Skin epidermis (tissue), 12 donors: ENCODE data around the gene KCNMB1.

Source experiments
- H3K27ac ChIP-seq, 21 experiments: fragments of 200-600 bp; sonication (generic) in 11 of 21; one replicate each; pipeline ENCODE4 v1.5.0; 2020; ENCODE audit warnings: mild to moderate bottlenecking in 3 of 21, inconsistent platforms in 2 of 21, moderate library complexity in 2 of 21
- H3K4me3 ChIP-seq, 7 experiments: fragments of 200-600 bp; sonication (generic) in 2 of 7; one replicate each; pipeline ENCODE4 v1.5.0; 2020; ENCODE audit warnings: inconsistent platforms in 2 of 7, mild to moderate bottlenecking in 2 of 7, moderate library complexity in 1 of 7

Gene KCNMB1, protein sequence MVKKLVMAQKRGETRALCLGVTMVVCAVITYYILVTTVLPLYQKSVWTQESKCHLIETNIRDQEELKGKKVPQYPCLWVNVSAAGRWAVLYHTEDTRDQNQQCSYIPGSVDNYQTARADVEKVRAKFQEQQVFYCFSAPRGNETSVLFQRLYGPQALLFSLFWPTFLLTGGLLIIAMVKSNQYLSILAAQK

GRCh38 chr5:170388818-170389549 is at the start of gene KCNMB1:
Gene KCNMB1 (minus strand): TSS chr5:170389367. CDS start chr5:170385447, 3,920 bp downstream.
- peak within 1 kb of the TSS in 18 of 21 experiments; percentile 16 to 74 (median 44) for H3K27ac ChIP-seq
- H3K4me3 ChIP-seq = peak within 1 kb of the TSS; percentile 3 to 33 (median 18)

DNA sequence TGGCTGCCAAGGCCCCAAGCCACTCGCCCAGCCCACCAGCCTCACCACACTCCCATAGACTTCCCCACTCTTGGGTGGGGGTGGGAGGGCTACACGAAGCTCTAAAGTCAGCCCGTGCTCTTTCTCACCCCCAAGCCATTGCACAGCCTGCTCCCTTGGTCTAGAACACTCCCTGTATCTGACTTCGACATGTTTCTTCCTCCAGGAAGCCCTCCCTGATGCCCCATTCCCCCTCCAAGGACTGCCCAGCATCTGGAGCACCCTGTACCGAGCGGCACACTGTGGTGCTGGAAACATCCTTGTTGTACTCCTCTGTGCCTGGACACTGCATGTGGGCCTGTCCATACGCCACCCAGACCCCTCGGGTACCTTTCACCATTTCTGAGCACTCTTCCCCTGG is 49.4 kb upstream of the KCNMB1 start:
- H3K4me3 ChIP-seq = no peak overlapping the region
- H3K27ac ChIP-seq = no peak overlapping the region

- Histone ChIP-seq H3K4me3 (no peak overlapping the region), H3K27ac (no peak overlapping the region)
Measured at GRCh38 chr5:170437621-170438375, 48.6 kb upstream of the KCNMB1 start.

GRCh38 chr5:170436335-170436734 is 47.2 kb upstream of the KCNMB1 start:
- H3K27ac ChIP-seq = no peak overlapping the region
- no peak overlapping the region for H3K4me3 ChIP-seq

GRCh38 chr5:170434966-170435605 is 45.9 kb upstream of the KCNMB1 start:
- Histone ChIP-seq H3K27ac (no peak overlapping the region), H3K4me3 (no peak overlapping the region)

DNA sequence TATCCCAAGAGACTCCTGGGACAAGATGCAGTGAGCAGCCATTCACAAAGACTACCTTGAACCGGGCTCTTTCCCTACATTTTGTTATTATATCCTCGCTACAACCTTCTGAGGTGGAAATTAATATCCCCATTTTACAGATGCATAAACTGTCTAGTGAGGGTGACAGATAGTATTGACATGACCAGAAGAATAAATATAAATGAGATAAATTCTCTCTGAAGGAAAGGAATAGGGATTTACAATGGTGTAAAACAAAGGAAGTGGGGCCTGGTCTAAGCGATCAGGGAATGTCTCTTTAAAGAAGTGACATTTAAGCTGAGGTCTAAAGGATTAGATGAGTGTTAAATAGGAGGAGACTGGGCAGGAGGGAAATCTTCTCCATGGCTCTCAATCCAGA is 43.5 kb upstream of the KCNMB1 start:
- no peak overlapping the region for H3K4me3 ChIP-seq
- H3K27ac ChIP-seq = no peak overlapping the region

DNA sequence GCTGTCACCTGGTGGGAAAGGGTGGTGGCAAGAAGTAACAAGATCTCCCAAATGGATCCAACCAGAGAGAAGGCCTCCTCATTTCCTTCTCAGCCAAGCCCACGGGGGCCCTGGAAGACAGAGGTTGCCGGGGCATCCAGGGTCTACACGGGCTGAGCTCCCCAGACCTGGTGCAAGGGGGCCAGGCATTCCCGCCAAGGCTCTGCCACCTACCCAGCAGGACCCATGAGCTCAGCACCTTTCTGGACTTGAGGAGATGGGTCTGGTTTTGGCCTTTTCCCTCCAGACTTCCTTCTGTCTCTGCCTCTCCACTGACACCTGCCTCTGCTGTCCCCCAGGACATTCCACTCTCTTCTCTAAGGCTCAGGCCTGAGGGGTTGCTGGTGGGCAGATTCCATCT is 42.4 kb upstream of the KCNMB1 start:
- Histone ChIP-seq H3K27ac (peak overlapping the region in 2 of 21 experiments; percentile 15 to 38), H3K4me3 (no peak overlapping the region)

DNA sequence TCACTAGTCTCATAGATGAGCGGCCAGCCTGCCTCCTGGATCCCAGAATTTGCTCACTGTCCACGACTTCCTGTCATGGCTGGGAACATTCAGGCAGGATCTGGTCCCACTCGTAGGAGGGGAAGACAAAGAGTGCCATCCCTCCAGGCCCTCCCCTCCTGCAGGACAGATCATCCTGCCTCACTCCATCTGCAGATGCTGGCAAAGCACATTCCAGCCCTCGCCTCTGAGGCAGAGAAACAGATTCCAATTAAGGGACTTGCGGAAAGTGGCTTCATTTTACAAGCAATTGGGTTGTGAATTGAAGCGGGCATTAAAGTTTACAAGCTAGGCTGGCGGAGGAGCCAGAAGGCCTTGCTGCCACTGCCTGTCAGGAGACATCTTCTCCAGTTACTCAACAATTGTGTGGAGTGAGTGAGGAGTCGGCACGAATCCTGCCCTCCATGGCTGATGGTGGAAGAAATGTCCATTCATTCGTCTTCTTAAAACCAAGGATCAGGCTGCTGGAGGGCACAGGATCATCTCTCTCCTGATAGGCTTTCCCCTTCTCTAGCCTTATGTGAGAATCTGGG is 41.8 kb upstream of the KCNMB1 start:
- no peak overlapping the region for H3K4me3 ChIP-seq
- H3K27ac ChIP-seq = peak overlapping the region in 2 of 21 experiments; percentile 15 to 38

- no peak overlapping the region for H3K27ac ChIP-seq
- H3K4me3 ChIP-seq = no peak overlapping the region
Measured at GRCh38 chr5:170430256-170430655, 41.1 kb upstream of the KCNMB1 start.

GRCh38 chr5:170429014-170429413 is 39.8 kb upstream of the KCNMB1 start:
- Histone ChIP-seq H3K27ac (no peak overlapping the region), H3K4me3 (no peak overlapping the region)

- Histone ChIP-seq H3K4me3 (no peak overlapping the region), H3K27ac (no peak overlapping the region)
Measured at GRCh38 chr5:170427672-170428236, 38.6 kb upstream of the KCNMB1 start.

DNA sequence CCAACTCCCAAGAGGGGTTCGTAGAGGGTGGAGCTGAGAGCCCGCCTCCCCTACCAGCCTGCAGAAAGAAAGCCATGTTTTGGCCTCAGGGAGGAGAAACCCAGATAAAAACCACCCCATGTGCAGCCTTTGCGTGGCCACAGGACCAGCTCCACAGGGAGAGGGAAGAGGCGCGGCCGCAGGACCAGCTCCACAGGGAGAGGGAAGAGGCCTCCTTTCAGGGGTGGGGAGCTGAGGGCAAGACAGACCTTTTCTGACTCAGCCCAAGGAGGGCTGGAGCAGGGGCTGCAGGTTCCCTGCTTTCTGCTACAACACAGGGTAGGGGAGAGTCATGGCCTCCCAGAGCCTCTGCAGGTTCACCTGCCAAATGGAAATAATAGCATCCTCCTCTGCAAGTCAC is 37.6 kb upstream of the KCNMB1 start:
- no peak overlapping the region for H3K4me3 ChIP-seq
- no peak overlapping the region for H3K27ac ChIP-seq

GRCh38 chr5:170426149-170426767 is 37.1 kb upstream of the KCNMB1 start:
- H3K4me3 ChIP-seq = no peak overlapping the region
- H3K27ac ChIP-seq = no peak overlapping the region

DNA sequence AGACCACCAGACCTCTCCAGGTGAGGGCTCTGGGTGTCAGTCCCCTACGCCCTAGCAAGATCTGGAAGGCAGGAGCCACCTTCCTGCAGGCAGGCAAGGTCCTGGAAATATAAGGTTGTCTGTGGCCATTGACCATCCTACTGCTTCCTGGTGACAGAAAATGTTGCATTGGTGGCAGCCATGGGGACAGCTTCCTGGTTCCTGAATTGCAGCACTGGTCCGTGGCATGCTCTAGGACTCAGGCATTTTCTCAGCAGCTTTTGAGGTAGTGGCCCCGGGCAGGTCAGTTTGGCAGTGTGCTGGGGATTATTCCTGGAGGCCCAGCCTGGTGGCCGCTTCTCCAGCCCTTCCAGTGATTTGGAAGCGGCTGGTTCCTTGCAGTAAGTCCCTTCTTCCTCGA is 36.6 kb upstream of the KCNMB1 start:
- Histone ChIP-seq H3K27ac (no peak overlapping the region), H3K4me3 (no peak overlapping the region)

DNA sequence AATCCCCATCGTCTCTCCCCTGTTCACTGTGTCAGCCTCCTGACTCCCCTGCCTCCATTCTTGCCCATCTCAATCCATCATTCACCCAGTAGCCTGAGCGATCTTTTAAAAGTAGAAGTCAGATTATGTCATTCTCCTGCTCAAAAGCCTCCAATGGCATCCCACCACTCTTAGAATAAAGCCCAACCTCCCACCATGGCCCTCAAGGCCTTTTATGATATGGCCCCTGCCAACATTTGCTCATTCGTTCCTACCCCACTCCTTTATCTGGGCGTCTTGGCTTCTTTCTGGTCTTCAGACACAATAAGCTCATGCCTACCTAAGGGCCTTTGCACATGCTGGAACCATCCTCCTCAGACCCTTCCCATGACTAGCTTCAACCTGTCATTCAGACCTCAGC is 35.5 kb upstream of the KCNMB1 start:
- Histone ChIP-seq H3K27ac (no peak overlapping the region), H3K4me3 (no peak overlapping the region)

DNA sequence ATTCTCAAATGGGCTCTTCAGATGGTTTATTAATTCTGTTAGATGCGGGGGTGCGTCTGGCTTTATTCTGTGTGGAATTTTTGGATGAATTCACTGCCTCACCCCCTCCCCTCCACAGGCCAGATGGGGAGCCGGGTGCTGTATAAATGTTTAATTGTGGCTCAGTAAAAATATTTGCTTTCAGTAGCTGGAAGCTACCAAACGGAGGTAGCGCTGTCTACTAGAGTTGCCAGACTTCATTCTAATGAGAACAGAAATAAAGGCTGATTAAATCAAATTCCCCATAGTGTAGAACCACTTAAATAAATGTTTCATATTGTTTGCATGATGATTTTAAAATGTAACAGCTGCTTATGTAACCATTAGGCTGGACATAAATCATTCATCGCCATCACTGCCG is 34.5 kb upstream of the KCNMB1 start:
- H3K4me3 ChIP-seq = no peak overlapping the region

GRCh38 chr5:170421826-170422225 is 32.7 kb upstream of the KCNMB1 start:
- no peak overlapping the region for H3K27ac ChIP-seq
- no peak overlapping the region for H3K4me3 ChIP-seq

More for the DNA sequence above, 34.5 kb upstream of the KCNMB1 start:
- H3K27ac ChIP-seq = no peak overlapping the region

DNA sequence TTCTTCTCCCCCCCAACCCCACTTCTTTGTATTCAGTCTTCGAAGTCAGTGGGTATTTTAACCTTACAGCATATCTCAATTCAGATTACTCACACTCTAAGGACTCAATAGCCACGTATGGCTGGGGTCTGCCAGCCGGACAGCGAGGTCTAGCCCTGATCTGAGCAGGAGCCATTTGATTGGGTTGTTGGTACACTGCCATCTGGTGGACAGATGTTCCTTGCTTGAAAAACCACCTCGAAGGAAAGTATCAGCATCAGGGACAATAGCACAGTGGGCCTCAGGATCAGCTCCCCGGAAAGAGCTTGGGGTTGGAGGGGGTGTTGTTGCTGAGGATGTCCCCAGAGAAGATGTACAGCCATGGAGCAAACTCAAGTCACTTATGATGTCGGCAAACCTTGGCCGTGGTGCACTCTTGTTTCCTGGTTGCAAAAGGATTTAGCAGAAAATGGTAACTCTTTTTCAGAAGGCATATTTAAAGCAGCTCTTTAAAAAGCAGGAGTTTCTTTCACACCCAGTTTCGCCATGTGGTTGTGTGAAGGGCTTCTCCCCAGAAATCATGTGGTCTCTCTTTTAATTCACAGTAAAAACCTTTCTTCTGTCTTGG is 31.7 kb upstream of the KCNMB1 start:
- H3K4me3 ChIP-seq = no peak overlapping the region
- H3K27ac ChIP-seq = peak overlapping the region in 2 of 21 experiments; percentile 30 to 41

- no peak overlapping the region for H3K4me3 ChIP-seq
Measured at GRCh38 chr5:170419643-170420042, 30.5 kb upstream of the KCNMB1 start.

More at GRCh38 chr5:170419643-170420042, 30.5 kb upstream of the KCNMB1 start:
- H3K27ac ChIP-seq = no peak overlapping the region
